ENCODE data around the gene PODXL. TPM values are rescaled to one million over a fixed set of nuclear protein-coding genes. Genes with fewer than 3 reads are reported as not detected.
A peak's percentile ranks its signal among the peaks of the same experiment; 100 is the strongest.

The PODXL gene
- total RNA-seq, 2 experiments from 2014 or later: 0.45 to 0.51 TPM

GRCh38 chr7:131509781-131510180 lies 46.6 kb downstream of the PODXL start:
- Mint-ChIP-seq H3K9me3 (no peaks in the 10 kb centered on the region), H3K36me3 (ENCODE audit: low read depth) (no peaks in the 10 kb centered on the region), H3K27ac (no peak overlapping the region), H3K4me3 (no peak overlapping the region), H3K4me1 (ENCODE audit: low read depth) (peaks cover 18% of the 10 kb centered on the region), H3K27me3 (peaks cover 6% of the 10 kb centered on the region)
- ChIA-PET POLR2A (no interaction called here), CTCF (interaction anchor here (1.0 to 2.3 kb wide), 3 partner anchors 8 to 145 kb away, joined by 3 to 23 read pairs (median 4); no protein-coding TSS in a partner anchor)
- intact Hi-C loops (cut with micrococcal nuclease): loop anchor here (2.0 kb wide), 1 partner anchor 145 kb away; no protein-coding TSS in a partner anchor
- no peak for ATAC-seq
- no peak for TF ChIP-seq CTCF (IDR thresholded peaks at IDR 0.05)
- no peak for DNase-seq

GRCh38 chr7:131508754-131509486 lies 47.5 kb downstream of the PODXL start:
- TF ChIP-seq CTCF (IDR thresholded peaks at IDR 0.05): no peak
- H3K27me3 Mint-ChIP-seq: peaks cover 6% of the 10 kb centered on the region
- no peak for ATAC-seq
- CTCF ChIA-PET: interaction anchor here (0.6 to 2.7 kb wide), 12 partner anchors 8 to 146 kb away, joined by 3 to 23 read pairs (median 4); no protein-coding TSS in a partner anchor
- H3K36me3 Mint-ChIP-seq (ENCODE audit: low read depth): no peaks in the 10 kb centered on the region
- H3K4me3 Mint-ChIP-seq: no peak overlapping the region
- POLR2A ChIA-PET: no interaction called here
- no peak for DNase-seq
- no peak overlapping the region for H3K27ac Mint-ChIP-seq
- H3K9me3 Mint-ChIP-seq: no peaks in the 10 kb centered on the region
- intact Hi-C loops (cut with micrococcal nuclease): loop anchor here (2.0 kb wide), 1 partner anchor 146 kb away; no protein-coding TSS in a partner anchor
- peaks cover 21% of the 10 kb centered on the region for H3K4me1 Mint-ChIP-seq (ENCODE audit: low read depth)

- Mint-ChIP-seq H3K9me3 (no peaks in the 10 kb centered on the region), H3K27ac (no peak overlapping the region), H3K36me3 (ENCODE audit: low read depth) (no peaks in the 10 kb centered on the region), H3K4me1 (ENCODE audit: low read depth) (peaks cover 22% of the 10 kb centered on the region), H3K27me3 (peaks cover 6% of the 10 kb centered on the region), H3K4me3 (peak overlapping the region; percentile 3)
- intact Hi-C loops (cut with micrococcal nuclease): loop anchor here (2.0 kb wide), 1 partner anchor 147 kb away; no protein-coding TSS in a partner anchor
- peak; percentile 74 for TF ChIP-seq CTCF (IDR thresholded peaks at IDR 0.05)
- DNase-seq (peak; percentile 89), ATAC-seq (peak; percentile 92)
- POLR2A ChIA-PET: no interaction called here
- CTCF ChIA-PET: interaction anchor here (0.7 to 2.7 kb wide), 16 partner anchors 8 to 215 kb away, joined by 3 to 23 read pairs (median 4); no protein-coding TSS in a partner anchor
Measured at GRCh38 chr7:131507592-131508331, 48.7 kb downstream of the PODXL start.

- H3K4me3 Mint-ChIP-seq: no peak overlapping the region
- peaks cover 30% of the 10 kb centered on the region for H3K4me1 Mint-ChIP-seq (ENCODE audit: low read depth)
- intact Hi-C loops (cut with micrococcal nuclease): no loop called here
- no peak for TF ChIP-seq CTCF (IDR thresholded peaks at IDR 0.05)
- H3K36me3 Mint-ChIP-seq (ENCODE audit: low read depth): no peaks in the 10 kb centered on the region
- H3K27me3 Mint-ChIP-seq: peaks cover 4% of the 10 kb centered on the region
- POLR2A ChIA-PET: no interaction called here
- no peak for ATAC-seq
- no peak for DNase-seq
- no peaks in the 10 kb centered on the region for H3K9me3 Mint-ChIP-seq
- CTCF ChIA-PET: interaction anchor here (0.7 to 2.7 kb wide), 7 partner anchors 10 to 622 kb away, joined by 3 to 13 read pairs (median 5); no protein-coding TSS in a partner anchor
- no peak overlapping the region for H3K27ac Mint-ChIP-seq
Measured at GRCh38 chr7:131506597-131506996, 49.8 kb downstream of the PODXL start.
